Keratinocyte (primary cell): Measurements from ENCODE around the gene GRK1. TPM values are rescaled to one million over a fixed set of nuclear protein-coding genes. Genes with fewer than 3 reads are reported as not detected.

Experiments
- DNase-seq: peaks from one replicate; pipeline ENCODE4 v3.0.0-alpha.2; 2011; ENCODE audit warnings: low read depth, missing footprints, low spot score
- FAIRE-seq: peaks from 2 replicates; lab custom pipeline; 2011; peaks lifted over from hg19 to GRCh38; lab: Jason Lieb, UNC
- H2AFZ ChIP-seq: 2 replicates; pipeline ENCODE4 v1.6.0; 2012; ENCODE audit warnings: low read length, control low read depth, inconsistent platforms; ENCODE audit not compliant: control insufficient read depth
- H3K27ac ChIP-seq: 2 replicates; pipeline ENCODE4 v1.5.1; 2011; ENCODE audit warnings: low read length; ENCODE audit not compliant: control insufficient read depth, insufficient read depth
- H3K27me3 ChIP-seq: 3 replicates; pipeline ENCODE4 v1.6.0; 2011; ENCODE audit warnings: low read length; ENCODE audit not compliant: control insufficient read depth, insufficient read depth; ENCODE audit errors: extremely low read depth
- H3K36me3 ChIP-seq, 2 experiments: 2 replicates in 1 of 2; 3 replicates in 1 of 2; pipeline ENCODE4 v1.5.1; 2011; ENCODE audit warnings: low read length in 2 of 2, mild to moderate bottlenecking in 1 of 2; ENCODE audit not compliant: control insufficient read depth in 2 of 2, insufficient read depth in 2 of 2; ENCODE audit errors: extremely low read depth in 1 of 2
- H3K4me1 ChIP-seq: 3 replicates; pipeline ENCODE4 v1.5.1; 2011; ENCODE audit warnings: low read length; ENCODE audit not compliant: control insufficient read depth, insufficient read depth; ENCODE audit errors: extremely low read depth
- H3K4me2 ChIP-seq: 3 replicates; pipeline ENCODE4 v1.6.0; 2011; ENCODE audit warnings: low read depth, low read length; ENCODE audit not compliant: control insufficient read depth, insufficient read depth; ENCODE audit errors: extremely low read depth
- H3K4me3 ChIP-seq, 3 experiments: fragments of 200-600 bp in 1 of 3; sonication (generic) in 1 of 3; 2 replicates in 2 of 3; 3 replicates in 1 of 3; pipeline ENCODE4 v1.5.1; 2011 to 2016; ENCODE audit warnings: low read length in 3 of 3, mild to moderate bottlenecking in 3 of 3, control low read depth in 2 of 3, inconsistent platforms in 1 of 3, low read depth in 1 of 3, mixed read lengths in 1 of 3, mixed run types in 1 of 3, moderate library complexity in 1 of 3; ENCODE audit not compliant: control insufficient read depth in 2 of 3, insufficient read depth in 2 of 3; ENCODE audit errors: extremely low read depth in 1 of 3
- H3K79me2 ChIP-seq: 2 replicates; pipeline ENCODE4 v1.6.0; 2012; ENCODE audit warnings: low read length; ENCODE audit not compliant: control insufficient read depth, insufficient read depth
- H3K9ac ChIP-seq: 3 replicates; pipeline ENCODE4 v1.6.0; 2011; ENCODE audit warnings: low read length; ENCODE audit not compliant: control insufficient read depth, insufficient read depth; ENCODE audit errors: extremely low read depth
- H3K9me1 ChIP-seq: 3 replicates; pipeline ENCODE4 v1.6.0; 2011; ENCODE audit warnings: low read length; ENCODE audit not compliant: control insufficient read depth, insufficient read depth; ENCODE audit errors: extremely low read depth
- H3K9me3 ChIP-seq: 2 replicates; pipeline ENCODE4 v1.5.1; 2012; ENCODE audit warnings: low read depth, low read length; ENCODE audit not compliant: control insufficient read depth
- H4K20me1 ChIP-seq: 3 replicates; pipeline ENCODE4 v1.6.0; 2011; ENCODE audit warnings: low read length; ENCODE audit not compliant: control insufficient read depth, insufficient read depth; ENCODE audit errors: extremely low read depth
- EZH2 ChIP-seq: IDR thresholded peaks from one replicate; pipeline ENCODE4 v1.6.1; 2012; ENCODE audit warnings: inconsistent platforms, mild to moderate bottlenecking, low read length, moderate library complexity
- dilution Hi-C: fragments of 300-500 bp; cut with MboI; formaldehyde crosslinking; loops from one replicate; pipeline ENCODE4 v1.7.0; 2020; ENCODE audit warnings: low sequenced_read_pairs; ENCODE audit not compliant: extremely low pct_ligation_motif_present
- polyA plus RNA-seq, 5 experiments: library from polyadenylated mRNA; depleted of rRNA in 3 of 5; stranded (reverse) in 3 of 5; stranded (forward) in 1 of 5; unstranded in 1 of 5; fragments of >200 nt; gene quantifications; 1 replicate in 1 of 5; 2 replicates in 3 of 5; 3 replicates in 1 of 5; pipeline versions ENCODE4 v1.2.1 to v1.2.3, GENCODE V29; 2011 to 2012; ENCODE audit warnings: missing spikeins in 2 of 5, low read depth in 1 of 5, low replicate concordance in 1 of 5
- TF ChIP-seq, protein P1 (sequence below), 3 experiments: IDR thresholded peaks in 1 of 3; conservative IDR thresholded peaks in 1 of 3; optimal IDR thresholded peaks in 1 of 3; 2 replicates in 2 of 3; 3 replicates in 1 of 3; pipeline versions ENCODE3 to v1.5.1; 2011; ENCODE audit warnings: low read length in 3 of 3, mild to moderate bottlenecking in 3 of 3, moderate library complexity in 2 of 3, control low read depth in 1 of 3, inconsistent platforms in 1 of 3; ENCODE audit not compliant: insufficient read depth in 2 of 3; ENCODE audit errors: extremely low read depth in 1 of 3

GRK1 gene
- polyA plus RNA-seq, 1 donor (not counting 4 experiments of a cell fraction or from before 2014, with no cell fraction given) = not detected

DNA sequence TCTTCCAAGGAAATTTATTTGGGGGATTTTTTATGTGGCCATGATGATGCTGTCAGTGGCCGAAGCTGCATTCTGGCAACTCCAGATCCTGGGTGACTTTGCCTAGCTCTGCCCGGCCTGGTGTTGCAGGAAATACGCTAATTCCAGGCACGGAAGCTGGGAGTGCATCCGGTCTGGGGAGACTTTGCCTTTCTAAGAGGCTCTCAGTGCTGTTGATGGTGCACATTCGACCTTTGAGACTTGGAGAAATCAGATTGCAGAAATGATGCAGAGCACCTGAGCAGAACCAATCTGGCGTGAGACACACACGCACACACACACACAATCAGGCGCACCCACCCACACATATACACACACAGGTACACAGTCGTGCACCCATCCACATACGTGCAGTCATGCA lies 86.2 kb downstream of the GRK1 start:
- FAIRE-seq (no peak), DNase-seq (no peak)
- no peaks in the 10 kb centered on the region for H3K79me2 ChIP-seq
- H2AFZ ChIP-seq = no peak overlapping the region
- peaks cover 18% of the 10 kb centered on the region for H3K27me3 ChIP-seq
- no peaks in the 10 kb centered on the region for H3K36me3 ChIP-seq
- no peak overlapping the region for H3K27ac ChIP-seq
- H3K4me1 ChIP-seq = no peaks in the 10 kb centered on the region
- H4K20me1 ChIP-seq = no peaks in the 10 kb centered on the region
- dilution Hi-C loops = no loop called here
- H3K4me3 ChIP-seq = no peak overlapping the region
- no peak overlapping the region for H3K9ac ChIP-seq
- H3K4me2 ChIP-seq = no peak overlapping the region
- no peak for TF ChIP-seq EZH2
- TF ChIP-seq, protein P1, sequence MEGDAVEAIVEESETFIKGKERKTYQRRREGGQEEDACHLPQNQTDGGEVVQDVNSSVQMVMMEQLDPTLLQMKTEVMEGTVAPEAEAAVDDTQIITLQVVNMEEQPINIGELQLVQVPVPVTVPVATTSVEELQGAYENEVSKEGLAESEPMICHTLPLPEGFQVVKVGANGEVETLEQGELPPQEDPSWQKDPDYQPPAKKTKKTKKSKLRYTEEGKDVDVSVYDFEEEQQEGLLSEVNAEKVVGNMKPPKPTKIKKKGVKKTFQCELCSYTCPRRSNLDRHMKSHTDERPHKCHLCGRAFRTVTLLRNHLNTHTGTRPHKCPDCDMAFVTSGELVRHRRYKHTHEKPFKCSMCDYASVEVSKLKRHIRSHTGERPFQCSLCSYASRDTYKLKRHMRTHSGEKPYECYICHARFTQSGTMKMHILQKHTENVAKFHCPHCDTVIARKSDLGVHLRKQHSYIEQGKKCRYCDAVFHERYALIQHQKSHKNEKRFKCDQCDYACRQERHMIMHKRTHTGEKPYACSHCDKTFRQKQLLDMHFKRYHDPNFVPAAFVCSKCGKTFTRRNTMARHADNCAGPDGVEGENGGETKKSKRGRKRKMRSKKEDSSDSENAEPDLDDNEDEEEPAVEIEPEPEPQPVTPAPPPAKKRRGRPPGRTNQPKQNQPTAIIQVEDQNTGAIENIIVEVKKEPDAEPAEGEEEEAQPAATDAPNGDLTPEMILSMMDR (optimal IDR thresholded peaks at IDR 0.05 in 1 of 3, IDR thresholded peaks at IDR 0.05 in 1 of 3, conservative IDR thresholded peaks at IDR 0.05 in 1 of 3; ENCODE audit: extremely low read depth in 1 of 3, insufficient read depth in 2 of 3, low read length in 3 of 3) = no peak
- H3K9me1 ChIP-seq = no peaks in the 10 kb centered on the region
- peaks cover 8% of the 10 kb centered on the region for H3K9me3 ChIP-seq

DNA sequence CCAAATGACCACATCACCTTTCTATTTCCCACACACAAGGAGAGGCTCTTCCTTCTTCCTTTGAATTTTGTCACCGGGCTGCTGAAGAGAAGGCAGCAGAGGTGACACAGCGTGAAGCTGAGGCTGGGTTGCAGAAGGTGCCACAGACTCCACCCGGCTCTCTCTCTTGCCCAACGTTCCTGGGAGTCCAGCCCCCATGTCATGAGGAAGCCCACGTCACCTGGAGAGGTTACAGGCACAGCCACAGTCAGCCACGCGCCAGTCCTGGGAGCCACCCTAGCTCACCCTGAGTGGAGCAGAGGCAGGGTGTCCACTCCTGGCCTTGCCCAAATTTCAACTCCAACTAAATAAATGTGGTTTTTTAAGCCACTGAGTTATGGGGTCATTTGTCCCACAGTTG lies 87.2 kb downstream of the GRK1 start:
- Histone ChIP-seq H3K4me3 (no peak overlapping the region), H3K9ac (no peak overlapping the region), H3K9me3 (peaks cover 8% of the 10 kb centered on the region), H2AFZ (no peak overlapping the region), H3K27me3 (peaks cover 24% of the 10 kb centered on the region), H3K4me2 (no peak overlapping the region), H3K27ac (no peak overlapping the region), H3K36me3 (no peaks in the 10 kb centered on the region), H4K20me1 (no peaks in the 10 kb centered on the region), H3K9me1 (no peaks in the 10 kb centered on the region), H3K4me1 (peaks cover 4% of the 10 kb centered on the region), H3K79me2 (no peaks in the 10 kb centered on the region)
- TF ChIP-seq EZH2 = no peak
- TF ChIP-seq, protein P1 (optimal IDR thresholded peaks at IDR 0.05 in 1 of 3, IDR thresholded peaks at IDR 0.05 in 1 of 3, conservative IDR thresholded peaks at IDR 0.05 in 1 of 3; ENCODE audit: extremely low read depth in 1 of 3, insufficient read depth in 2 of 3, low read length in 3 of 3) = no peak
- FAIRE-seq (no peak), DNase-seq (no peak)
- dilution Hi-C loops = no loop called here
